ENCODE results near the gene BIN1.
"Not testable (repeated sequence)": the region's sequence is repeated elsewhere in the genome, so short reads cannot be mapped to it uniquely, and the experiment has no call there.

Gene BIN1

DNA sequence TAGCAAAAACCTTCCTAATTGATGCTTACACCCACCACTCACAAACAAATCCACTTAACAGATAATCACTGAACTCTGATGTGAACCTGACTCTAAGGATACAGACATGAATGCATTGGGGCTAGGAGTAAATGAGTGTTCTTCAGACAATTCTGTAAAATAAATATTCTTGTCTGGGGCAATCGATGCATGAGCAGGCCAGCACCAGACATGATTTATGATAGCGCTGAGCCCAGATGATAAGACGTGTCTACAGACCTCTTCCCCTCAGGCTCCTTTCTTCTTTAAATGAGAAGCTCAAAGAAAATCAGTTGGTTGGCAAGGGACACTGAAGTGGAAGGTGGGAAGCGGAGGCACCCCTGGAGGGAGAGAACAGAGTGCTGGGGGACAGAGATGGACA is 27.3 kb upstream of the BIN1 start:
- DNase-seq: no peak

DNA sequence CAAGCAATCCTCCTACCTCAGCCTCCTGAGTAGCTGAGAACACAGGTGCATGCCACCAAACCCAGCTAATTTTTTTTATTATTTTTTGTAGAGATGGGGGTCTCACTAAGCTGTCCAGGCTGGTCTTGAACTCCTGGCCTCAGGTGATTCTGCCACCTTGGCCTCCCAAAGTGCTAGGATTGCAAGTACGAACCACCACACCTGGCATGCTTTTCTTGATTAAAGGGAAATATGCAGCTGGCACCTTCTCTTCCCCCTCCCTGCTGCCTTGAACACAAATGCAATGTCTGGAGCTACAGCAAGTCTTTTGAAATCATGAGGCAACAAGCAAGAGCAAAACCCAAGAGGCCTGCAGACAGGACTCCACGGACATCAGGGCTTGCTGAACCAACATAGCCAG is 26.8 kb upstream of the BIN1 start:
- DNase-seq: no peak

- no peak for DNase-seq
Observed at GRCh38 chr2:127130421-127130820, 23.5 kb upstream of the BIN1 start.

GRCh38 chr2:127129937-127130336 is 23.0 kb upstream of the BIN1 start:
- DNase-seq: no peak

- no peak for DNase-seq
Observed at GRCh38 chr2:127128445-127128904, 21.5 kb upstream of the BIN1 start.

DNA sequence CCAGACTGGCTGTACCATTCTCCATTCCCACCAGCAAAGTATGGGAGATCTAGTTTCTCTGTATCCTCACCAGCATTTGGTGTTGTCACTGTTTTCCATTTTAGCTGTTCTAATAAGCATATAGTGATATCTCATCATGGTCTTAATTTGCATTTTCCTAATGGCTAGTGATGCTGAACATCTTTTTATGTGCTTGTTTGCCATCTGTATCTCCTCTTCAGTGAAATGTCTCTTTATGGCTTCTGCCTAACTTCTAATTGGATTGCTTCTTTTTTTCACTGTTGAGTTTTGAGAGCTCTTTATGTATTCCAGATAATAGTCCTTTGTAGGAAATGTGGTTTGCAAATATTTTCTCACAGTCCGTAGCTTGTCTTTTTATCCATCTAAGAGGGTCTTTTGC is 18.9 kb upstream of the BIN1 start:
- DNase-seq: no peak

- no peak for DNase-seq
Observed at GRCh38 chr2:127124426-127124825, 17.5 kb upstream of the BIN1 start.

DNA sequence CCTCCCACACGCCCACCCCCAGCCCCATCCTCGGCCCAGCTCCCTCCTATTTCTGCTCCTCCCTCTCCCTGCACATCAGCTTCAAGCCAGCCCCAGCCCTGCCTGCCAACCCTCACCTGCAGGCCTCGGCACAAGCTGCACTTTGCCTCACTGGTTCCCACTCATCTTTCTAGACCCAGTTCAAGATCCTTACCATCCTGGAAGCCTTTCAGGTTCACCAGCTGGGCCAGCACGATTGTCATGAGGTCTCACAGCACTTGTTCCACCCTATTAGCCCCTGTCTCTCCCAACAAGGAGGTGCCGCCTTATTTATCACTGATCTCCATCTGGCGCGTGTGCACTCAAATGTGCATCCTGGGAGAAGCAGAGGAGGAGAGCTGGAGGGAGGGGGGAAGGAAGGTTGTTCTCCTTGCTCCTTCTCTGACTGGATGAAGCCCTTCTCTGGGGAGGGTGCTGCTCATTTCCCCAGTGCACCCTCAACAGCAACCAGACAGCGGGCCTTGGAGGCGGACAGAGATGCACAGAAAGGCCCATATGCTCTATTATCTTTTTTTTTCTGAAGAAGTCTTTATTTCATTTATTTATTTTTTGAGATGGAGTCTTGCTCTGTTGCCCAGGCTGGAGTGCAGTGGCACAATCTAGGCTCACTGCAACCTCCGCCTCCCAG is 15.5 kb upstream of the BIN1 start:
- no peak for DNase-seq

- peak; percentile 39 for DNase-seq
Observed at GRCh38 chr2:127121776-127122176, 14.8 kb upstream of the BIN1 start.

GRCh38 chr2:127121353-127121752 is 14.4 kb upstream of the BIN1 start:
- no peak for DNase-seq

- not testable (repeated sequence) for DNase-seq
Observed at GRCh38 chr2:127120408-127120807, 13.5 kb upstream of the BIN1 start.

DNA sequence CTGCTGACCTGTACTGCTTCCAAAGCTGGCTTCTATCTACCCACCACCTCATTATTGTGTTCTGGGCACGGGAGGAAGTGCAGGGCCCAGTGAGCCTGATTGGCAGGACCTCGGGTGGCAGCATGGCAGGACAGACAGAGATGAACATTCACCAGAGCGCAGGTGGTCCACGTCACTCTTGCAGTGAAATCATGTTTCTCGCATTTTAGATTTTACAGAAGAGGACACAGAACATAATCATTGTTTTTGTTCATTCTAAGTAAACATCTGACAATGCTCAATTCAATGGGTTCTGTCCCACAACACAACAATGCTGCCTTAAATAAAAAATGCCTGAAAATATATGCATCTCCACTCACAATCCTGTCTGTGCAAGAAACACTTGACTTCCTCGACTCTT is 11.5 kb upstream of the BIN1 start:
- DNase-seq: no peak

- no peak for DNase-seq
Observed at GRCh38 chr2:127118038-127118437, 11.1 kb upstream of the BIN1 start.

DNA sequence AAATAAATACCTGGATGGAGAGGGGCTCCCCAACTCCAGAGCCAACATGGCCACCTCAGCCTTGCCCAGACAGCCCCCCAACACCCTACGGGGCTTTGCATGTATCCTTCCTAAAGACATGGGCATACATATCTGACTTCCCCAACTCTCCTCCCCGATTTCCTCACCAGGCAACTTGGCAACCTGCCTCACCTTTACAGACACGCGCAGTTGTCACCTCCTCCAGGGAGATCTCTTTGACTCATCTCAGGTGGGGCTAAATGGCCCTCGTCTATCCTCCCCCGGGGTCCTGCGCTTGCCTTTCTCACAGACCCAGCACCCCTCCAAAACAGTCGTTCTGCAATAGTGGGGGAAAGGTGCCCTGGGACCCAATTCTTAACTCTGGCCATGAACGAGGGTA is 10.6 kb upstream of the BIN1 start:
- DNase-seq: no peak

DNA sequence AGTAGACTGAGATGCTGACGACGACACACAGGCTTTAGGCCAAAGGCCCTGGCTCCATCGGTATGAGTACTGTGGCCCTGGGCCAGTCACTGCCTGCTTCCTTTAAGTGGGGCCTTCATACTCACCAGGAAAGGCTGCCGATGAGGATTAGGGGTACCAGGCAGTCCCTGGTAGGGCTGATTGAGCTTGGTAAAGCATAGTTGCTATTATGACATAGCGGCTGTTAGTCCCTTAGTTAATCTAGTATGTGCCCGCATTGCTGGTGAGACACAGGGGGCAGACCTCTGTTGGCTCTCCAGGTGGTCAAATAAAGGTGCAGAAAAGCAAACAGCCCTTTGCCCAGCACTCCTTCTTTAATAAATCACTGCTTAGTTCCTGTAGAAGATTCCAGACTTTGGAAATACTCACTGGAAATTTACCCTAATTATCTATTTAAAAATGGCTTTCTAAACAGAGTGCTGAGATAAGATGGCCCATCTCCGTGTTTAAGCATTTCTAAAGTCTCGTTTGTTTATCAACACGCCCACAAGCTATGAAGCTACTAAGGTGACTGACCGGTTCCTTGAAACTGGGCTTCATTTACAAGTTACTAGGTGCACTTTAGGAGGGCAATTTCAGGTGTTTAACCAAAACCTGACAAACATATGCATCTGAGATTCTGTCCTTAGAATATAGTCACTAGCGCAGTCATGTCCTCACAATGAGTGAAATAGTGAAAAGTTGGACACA is 8.7 kb upstream of the BIN1 start:
- DNase-seq: no peak

- DNase-seq: no peak
Observed at GRCh38 chr2:127110985-127111384, 4.0 kb upstream of the BIN1 start.

DNA sequence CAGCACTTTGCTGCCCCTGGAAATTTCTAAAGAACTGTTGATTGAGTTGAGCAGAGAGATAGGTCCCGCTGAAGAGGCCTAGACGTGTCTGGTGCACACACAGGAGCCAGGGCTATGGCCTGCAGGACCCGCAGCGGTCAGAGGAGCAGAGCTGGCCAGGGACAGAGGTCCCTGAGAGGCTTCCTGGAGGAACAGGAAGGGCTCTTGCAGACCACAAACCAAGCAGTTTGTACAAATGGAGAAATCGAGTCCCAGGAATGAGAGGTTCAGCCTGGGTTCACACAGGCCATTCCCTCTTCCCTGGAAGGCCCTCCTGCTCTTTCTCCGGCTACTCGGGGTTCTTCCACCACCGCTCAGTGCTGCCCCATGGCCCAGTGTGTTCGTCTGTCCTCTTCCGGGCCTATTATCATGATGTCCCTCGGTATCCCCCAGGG is 1.2 kb upstream of the BIN1 start:
- DNase-seq: no peak

GRCh38 chr2:127107622-127107999 is 657 bp upstream of the BIN1 start:
- peak; percentile 20 for DNase-seq

DNA sequence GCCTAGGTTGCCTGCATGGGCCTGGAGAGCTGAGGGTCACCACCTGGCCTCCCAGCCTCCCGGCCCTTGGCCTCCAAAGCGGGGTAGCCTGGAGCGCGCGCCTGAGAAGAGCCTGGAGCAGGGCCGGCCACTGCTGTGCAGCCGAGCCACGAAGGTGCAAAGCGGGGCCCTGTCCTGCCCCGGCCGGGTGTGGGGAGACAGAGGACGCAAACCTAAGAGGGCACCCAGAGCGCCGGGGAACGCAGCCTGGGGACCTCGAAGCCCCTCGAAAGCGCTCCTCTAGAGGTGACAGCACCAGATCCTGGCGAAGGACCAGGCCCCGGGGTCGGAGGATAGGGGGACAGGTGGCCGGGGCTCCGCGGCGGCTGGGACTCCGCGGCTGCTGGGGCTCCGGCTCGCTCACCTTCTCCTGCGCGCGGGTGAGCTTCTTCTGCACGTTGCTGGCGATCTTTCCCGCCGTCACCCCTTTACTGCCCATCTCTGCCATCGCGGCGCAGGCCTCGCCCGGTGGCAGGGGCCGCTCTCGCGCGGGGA is 430 bp downstream of the BIN1 start:
- DNase-seq: peak; percentile 13

DNA sequence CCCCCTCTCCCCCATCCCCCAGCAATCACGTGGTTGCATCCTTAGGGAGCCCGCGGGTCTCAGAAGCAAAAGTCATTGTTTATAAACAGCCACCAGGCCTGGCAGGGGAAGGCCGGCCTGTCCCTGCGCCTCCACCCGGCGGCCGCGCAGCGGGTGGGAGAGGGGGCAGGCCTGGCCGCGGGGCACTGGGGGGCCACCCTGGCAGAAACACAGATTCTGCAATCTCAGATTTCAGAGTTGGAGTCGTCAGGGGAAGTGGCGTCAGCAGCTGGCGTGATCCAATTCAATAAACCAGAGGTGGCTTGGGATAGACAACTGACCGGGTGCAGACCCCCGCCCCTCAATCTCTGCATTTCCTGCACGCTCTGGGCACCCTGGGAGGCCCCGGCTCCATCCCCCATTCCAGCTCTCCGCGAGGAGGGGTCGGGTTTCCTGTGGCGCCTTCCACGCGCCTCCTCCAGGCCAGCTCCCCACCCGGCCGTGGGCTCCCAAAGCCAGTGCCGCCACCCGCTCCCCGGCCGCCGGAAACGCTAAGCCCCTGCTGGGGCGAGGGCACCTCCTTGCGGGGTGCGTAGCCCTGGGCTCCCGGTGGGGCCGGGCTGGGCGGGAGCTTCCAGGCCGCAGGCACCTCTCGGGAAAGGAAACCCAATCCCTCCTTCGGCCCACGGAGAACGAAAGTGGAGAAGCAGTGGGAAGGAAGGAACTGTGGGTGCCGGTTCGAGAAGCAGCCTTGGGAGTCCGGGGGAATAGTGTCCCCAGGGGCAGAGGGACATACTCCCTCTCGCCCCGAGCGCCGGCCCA is 1.1 kb downstream of the BIN1 start:
- peak; percentile 62 for DNase-seq

DNA sequence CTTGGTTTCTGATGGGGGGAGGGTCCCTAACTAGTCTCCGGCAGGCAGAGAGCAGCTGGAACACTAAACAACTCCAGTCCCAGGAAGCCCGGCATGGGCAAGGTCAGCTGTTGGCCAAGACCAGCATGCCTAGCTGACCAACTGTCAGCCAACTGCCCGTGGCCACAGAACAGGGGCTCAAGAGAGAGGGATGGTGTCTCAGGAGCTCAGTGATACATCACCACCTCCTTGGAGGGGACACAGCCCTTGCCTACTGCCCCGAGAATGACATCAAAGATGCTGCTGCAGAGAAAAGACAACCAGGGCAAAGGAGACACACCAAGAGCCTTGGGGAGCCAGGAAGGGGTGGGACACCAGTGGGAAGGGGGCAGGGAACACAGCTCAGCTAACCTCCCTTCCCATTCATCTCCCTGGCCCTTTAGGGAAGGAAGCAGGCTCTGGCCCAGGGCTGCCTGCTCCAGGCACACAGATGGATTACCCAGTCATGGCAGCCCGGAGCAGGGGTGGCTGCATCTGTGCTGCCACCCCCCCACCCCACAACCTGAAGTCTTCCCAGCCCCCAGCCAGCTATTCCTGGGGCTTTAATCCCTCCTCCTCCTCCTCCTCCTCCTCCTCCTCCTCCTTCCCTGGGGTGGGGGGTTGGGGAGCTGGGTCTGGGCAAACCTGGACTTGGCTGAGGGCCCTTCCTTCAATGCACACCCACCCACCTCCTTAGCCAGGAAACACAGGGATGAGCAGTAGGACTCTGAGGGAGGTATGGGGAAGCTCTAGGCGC is 1.9 kb downstream of the BIN1 start:
- peak; percentile 28 for DNase-seq

DNA sequence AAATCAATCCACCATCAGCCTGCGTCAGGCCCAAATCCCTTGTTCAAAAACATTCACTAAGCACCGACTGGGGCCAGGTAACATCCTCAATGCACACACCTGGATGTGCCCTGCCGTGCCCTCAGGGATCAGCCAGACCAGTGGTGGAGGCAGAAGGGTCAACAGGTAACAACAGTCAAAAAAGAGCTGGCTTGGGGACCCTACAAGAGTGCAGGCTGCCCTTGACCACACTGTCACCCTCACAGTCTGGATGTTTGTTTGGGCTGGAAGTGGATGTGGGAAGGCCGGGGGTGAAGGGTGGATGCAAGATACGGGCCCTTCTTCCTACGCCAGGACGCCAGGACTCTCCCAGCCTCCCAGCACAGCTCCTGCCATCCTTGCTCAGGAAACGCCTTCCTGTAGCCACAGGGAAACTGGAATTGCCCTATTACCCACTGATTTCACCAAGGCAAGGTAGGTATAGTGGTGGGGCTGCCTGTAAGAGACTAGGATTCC is 2.7 kb downstream of the BIN1 start:
- no peak for DNase-seq
